A673 (cell line): Measurements from ENCODE around the gene IFT122. TPM values are rescaled to one million over a fixed set of nuclear protein-coding genes. Genes with fewer than 3 reads are reported as not detected.

ENCODE experiments used
- BruUV-seq: library from RNA; stranded (reverse); fragments of 400-500 nt; replicated peaks from 2 replicates; lab custom pipeline; 2021; lab: Mats Ljungman, UMichigan
- CTCF ChIA-PET: fragments of 300-600 bp; sonication (Branson Sonifier 250); formaldehyde crosslinking; loops from one replicate; lab custom pipeline; 2022; ENCODE audit warnings: antibody characterized with exemption; lab: Charles Lee
- POLR2A ChIA-PET: fragments of 300-600 bp; sonication (Branson Sonifier 250); formaldehyde crosslinking; loops from one replicate; lab custom pipeline; 2022; ENCODE audit warnings: antibody characterized with exemption; ENCODE audit not compliant: low non-redundant PET; lab: Charles Lee
- DNase-seq: peaks from one replicate; pipeline ENCODE4 v3.0.0-alpha.2; 2015; ENCODE audit warnings: low spot score
- H3K27ac ChIP-seq: fragments of 200-600 bp; sonication (generic); 2 replicates; pipeline ENCODE4 v1.5.1; 2016; ENCODE audit warnings: mixed run types, low read depth, mild to moderate bottlenecking, mixed read lengths, antibody characterized with exemption, low read length; ENCODE audit not compliant: poor library complexity, severe bottlenecking
- H3K27me3 ChIP-seq: fragments of 200-600 bp; sonication (generic); replicated peaks from 2 replicates; pipeline ENCODE4 v1.6.1; 2017; ENCODE audit warnings: mixed run types, low read depth, mild to moderate bottlenecking, mixed read lengths, antibody characterized with exemption, low read length; ENCODE audit not compliant: insufficient read depth, poor library complexity
- H3K36me3 ChIP-seq: fragments of 200-600 bp; sonication (generic); 2 replicates; pipeline ENCODE4 v1.6.1; 2016; ENCODE audit warnings: mixed run types, mild to moderate bottlenecking, mixed read lengths, antibody characterized with exemption, low read length; ENCODE audit not compliant: insufficient read depth, poor library complexity, severe bottlenecking
- H3K4me1 ChIP-seq: fragments of 200-600 bp; sonication (generic); 2 replicates; pipeline ENCODE4 v1.6.1; 2017; ENCODE audit warnings: mixed run types, mild to moderate bottlenecking, mixed read lengths, antibody characterized with exemption, low read length; ENCODE audit not compliant: insufficient read depth, poor library complexity, severe bottlenecking
- H3K4me3 ChIP-seq: fragments of 200-600 bp; sonication (generic); 2 replicates; pipeline ENCODE4 v1.5.1; 2016; ENCODE audit warnings: low read depth, mixed run types, mild to moderate bottlenecking, mixed read lengths, low read length; ENCODE audit not compliant: poor library complexity, severe bottlenecking
- H3K9me3 ChIP-seq: fragments of 200-600 bp; sonication (generic); 2 replicates; pipeline ENCODE4 v1.6.1; 2016; ENCODE audit warnings: mixed run types, low read depth, mild to moderate bottlenecking, mixed read lengths, antibody characterized with exemption, low read length; ENCODE audit not compliant: poor library complexity, severe bottlenecking
- EZH2 ChIP-seq: fragments of 200-600 bp; sonication (generic); IDR thresholded peaks from 2 replicates; pipeline ENCODE4 v1.6.1; 2017; ENCODE audit warnings: borderline replicate concordance, low read depth, mild to moderate bottlenecking, mixed read lengths, antibody characterized with exemption, low read length; ENCODE audit not compliant: poor library complexity, severe bottlenecking
- intact Hi-C: fragments of 100-400 bp; cut with micrococcal nuclease; formaldehyde crosslinking; loops from one replicate; pipeline ENCODE4 v1.10.0; 2022; ENCODE audit not compliant: unreplicated experiment
- total RNA-seq: library from RNA; stranded (reverse); gene quantifications from 2 replicates; pipeline ENCODE4 v1.2.3, GENCODE V29; 2021
- TF ChIP-seq, protein P1 (sequence below): fragments of 300-800, 200-600 bp; sonication (generic); conservative IDR thresholded peaks from 2 replicates; pipeline ENCODE4 v1.5.1; 2017; ENCODE audit warnings: low read depth, mild to moderate bottlenecking, antibody characterized with exemption, low read length, moderate library complexity, mixed read lengths

Gene IFT122
- total RNA-seq, 1 experiment from 2014 or later = 48.2 TPM

- ChIA-PET CTCF (no interaction called here), POLR2A (no interaction called here)
- Histone ChIP-seq H3K4me1 (no peaks in the 10 kb centered on the region), H3K27me3 (no peaks in the 10 kb centered on the region), H3K27ac (no peak overlapping the region), H3K4me3 (no peak overlapping the region), H3K9me3 (no peaks in the 10 kb centered on the region), H3K36me3 (peaks cover 3% of the 10 kb centered on the region)
- no TSS peak for BruUV-seq
- intact Hi-C loops = no loop called here
- TF ChIP-seq EZH2 = no peak
- TF ChIP-seq, protein P1, sequence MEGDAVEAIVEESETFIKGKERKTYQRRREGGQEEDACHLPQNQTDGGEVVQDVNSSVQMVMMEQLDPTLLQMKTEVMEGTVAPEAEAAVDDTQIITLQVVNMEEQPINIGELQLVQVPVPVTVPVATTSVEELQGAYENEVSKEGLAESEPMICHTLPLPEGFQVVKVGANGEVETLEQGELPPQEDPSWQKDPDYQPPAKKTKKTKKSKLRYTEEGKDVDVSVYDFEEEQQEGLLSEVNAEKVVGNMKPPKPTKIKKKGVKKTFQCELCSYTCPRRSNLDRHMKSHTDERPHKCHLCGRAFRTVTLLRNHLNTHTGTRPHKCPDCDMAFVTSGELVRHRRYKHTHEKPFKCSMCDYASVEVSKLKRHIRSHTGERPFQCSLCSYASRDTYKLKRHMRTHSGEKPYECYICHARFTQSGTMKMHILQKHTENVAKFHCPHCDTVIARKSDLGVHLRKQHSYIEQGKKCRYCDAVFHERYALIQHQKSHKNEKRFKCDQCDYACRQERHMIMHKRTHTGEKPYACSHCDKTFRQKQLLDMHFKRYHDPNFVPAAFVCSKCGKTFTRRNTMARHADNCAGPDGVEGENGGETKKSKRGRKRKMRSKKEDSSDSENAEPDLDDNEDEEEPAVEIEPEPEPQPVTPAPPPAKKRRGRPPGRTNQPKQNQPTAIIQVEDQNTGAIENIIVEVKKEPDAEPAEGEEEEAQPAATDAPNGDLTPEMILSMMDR = no peak
- DNase-seq = no peak
Measured at GRCh38 chr3:129512595-129512994, 72.6 kb downstream of the IFT122 start.

DNA sequence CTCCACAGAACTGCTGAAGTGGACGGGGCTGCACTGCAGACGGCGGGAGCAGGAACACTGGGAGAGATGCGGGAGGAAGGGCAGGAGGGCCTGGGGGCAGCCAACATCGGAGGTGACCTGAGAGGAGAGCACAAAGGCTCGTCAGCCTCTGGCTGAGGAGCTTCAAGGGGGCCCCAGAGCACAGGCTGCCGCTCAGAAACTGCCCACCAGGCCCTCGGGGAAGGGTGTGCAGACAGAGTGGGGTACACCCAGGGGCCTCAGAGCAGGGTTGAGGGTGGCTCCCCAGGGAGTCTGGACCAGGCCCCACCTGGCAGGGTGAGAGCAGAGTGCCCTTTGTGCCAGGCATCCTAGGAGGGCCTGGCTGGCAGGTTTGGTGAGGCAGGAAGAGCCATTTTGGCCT is 73.7 kb downstream of the IFT122 start:
- no peak for TF ChIP-seq EZH2
- TF ChIP-seq, protein P1 = no peak
- Histone ChIP-seq H3K27ac (no peak overlapping the region), H3K4me3 (no peak overlapping the region), H3K9me3 (no peaks in the 10 kb centered on the region), H3K4me1 (no peaks in the 10 kb centered on the region), H3K36me3 (peaks cover 3% of the 10 kb centered on the region), H3K27me3 (no peaks in the 10 kb centered on the region)
- no TSS peak for BruUV-seq
- POLR2A ChIA-PET = no interaction called here
- DNase-seq = no peak
- CTCF ChIA-PET = no interaction called here
- intact Hi-C loops = no loop called here

GRCh38 chr3:129514110-129514509 is 74.1 kb downstream of the IFT122 start:
- no peak for DNase-seq
- no peaks in the 10 kb centered on the region for H3K4me1 ChIP-seq
- no peaks in the 10 kb centered on the region for H3K27me3 ChIP-seq
- CTCF ChIA-PET = no interaction called here
- TF ChIP-seq, protein P1 = no peak
- no peak for TF ChIP-seq EZH2
- POLR2A ChIA-PET = no interaction called here
- intact Hi-C loops = no loop called here
- H3K9me3 ChIP-seq = no peaks in the 10 kb centered on the region
- no peak overlapping the region for H3K27ac ChIP-seq
- H3K36me3 ChIP-seq = peaks cover 3% of the 10 kb centered on the region
- BruUV-seq = no TSS peak
- H3K4me3 ChIP-seq = no peak overlapping the region
